HL-60 (cell line): ENCODE data around the gene MASP1.

Source experiments
- CTCF ChIP-seq: IDR thresholded peaks from one replicate; pipeline ENCODE4 v1.5.1; 2011; ENCODE audit warnings: low read length, control low read depth, inconsistent platforms; ENCODE audit not compliant: insufficient read depth
- REST ChIP-seq: IDR thresholded peaks from 2 replicates; pipeline ENCODE4 v1.6.1; 2012; ENCODE audit warnings: low read depth; ENCODE audit not compliant: insufficient replicate concordance

GRCh38 chr3:187215460-187215859 lies 76.1 kb downstream of the MASP1 start:
- no peak for TF ChIP-seq CTCF
- no peak for TF ChIP-seq REST
